NCI-H2196 treated with DMSO at 0.1 percent for 48 hours (cell line): ENCODE data around the gene NLGN4Y.

Experiments
- DNase-seq: peaks from one replicate; lab custom pipeline; 2025; ENCODE audit not compliant: unreplicated experiment; lab: John Stamatoyannopoulos, UW

The NLGN4Y gene

DNA sequence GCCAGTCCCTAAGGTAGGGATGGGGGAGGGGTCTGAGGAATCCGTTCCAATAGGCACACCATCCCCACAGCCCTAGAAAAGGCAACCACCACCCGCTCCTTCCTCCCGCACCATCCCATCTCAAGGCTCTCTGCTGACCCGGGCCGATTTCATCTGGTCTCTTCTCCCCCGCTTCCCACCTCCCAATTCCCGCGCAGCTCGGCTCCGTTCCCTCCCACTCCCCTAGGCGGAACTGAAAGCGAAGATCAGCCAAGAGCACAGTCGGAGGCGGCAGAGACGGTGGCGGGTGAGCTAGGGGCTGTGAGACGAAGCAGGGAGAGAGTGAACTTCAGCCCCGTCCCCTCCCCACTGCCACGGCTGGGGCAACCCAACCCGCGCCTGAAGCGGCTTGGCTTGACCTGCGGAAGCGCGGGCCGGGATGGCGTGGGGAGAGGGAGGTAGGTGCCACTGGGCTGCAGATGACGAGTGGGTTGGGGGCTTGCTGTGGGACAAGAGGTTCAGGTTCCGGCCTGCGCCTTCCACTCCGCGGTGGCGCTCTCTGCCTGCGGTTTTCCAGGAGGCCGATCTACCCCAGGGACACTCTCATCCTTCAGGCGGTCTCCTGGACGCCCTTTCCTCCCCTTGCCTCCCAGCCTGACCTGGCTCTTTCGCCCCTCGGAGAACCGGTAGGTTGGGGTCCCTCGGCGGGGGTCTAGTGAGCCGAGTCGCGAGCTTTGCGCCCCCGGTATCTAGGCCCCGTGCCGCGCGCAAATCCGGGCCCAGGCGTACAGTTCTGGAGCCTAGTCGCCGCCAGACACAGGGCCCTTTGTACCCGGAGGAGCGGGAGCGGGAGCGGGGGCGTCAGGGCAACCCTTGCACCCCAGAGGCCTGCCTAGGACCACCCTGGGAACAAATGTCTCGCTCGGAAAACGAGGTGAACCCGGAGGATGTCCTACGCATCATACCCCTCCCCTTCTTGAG is at the start of gene NLGN4Y:
Gene NLGN4Y (plus strand): TSS at position 258 of the 960 bp plus-strand sequence. CDS start 97,591 bp downstream, outside the sequence.
- DNase-seq = peak; percentile 26

DNA sequence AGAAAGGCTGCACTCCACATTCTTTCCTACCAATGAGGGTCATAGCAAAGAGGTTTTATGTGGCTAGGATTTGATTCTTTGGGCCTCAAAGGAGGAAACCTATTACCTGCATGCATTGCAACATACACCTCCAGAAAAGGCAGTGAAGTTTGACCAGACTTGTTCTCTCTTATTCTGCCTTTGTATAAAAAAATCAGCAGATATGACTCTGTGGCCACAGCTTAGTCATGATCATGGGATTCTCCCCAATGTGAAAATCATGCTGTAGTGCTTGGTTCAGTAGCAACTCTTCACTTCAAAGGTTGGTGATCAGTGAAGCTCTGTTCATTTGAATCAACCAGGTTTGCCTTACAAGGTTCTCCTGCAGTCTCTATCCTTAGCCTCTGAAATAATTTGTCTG is 38.4 kb upstream of the NLGN4Y start:
- no peak for DNase-seq

- DNase-seq = no peak
These were observed 34.1 kb upstream of the NLGN4Y start for GRCh38 chrY:14490226-14490625.

GRCh38 chrY:14498071-14498470 is 26.3 kb upstream of the NLGN4Y start:
- no peak for DNase-seq

DNA sequence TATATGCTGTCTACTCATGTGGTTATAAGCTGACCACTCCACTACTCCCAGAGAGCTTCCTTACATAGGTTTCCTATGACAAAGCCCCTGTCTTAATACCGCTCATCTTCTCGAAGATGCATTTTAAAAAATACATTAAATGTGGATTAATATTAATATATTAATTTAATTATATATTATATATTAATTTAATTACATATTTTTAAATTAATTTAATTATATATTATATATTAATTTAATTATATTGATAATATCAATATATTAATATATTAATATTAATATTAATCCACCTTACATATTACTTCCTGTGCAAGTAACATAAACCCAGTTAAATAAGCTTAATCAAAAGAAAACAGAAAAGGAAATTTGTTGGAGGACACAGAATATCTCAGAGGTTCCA is 19.7 kb upstream of the NLGN4Y start:
- DNase-seq = no peak

- no peak for DNase-seq
These were observed 1.9 kb upstream of the NLGN4Y start for GRCh38 chrY:14522379-14522950.

GRCh38 chrY:14523491-14524271 is 648 bp upstream of the NLGN4Y start:
- DNase-seq = no peak

DNA sequence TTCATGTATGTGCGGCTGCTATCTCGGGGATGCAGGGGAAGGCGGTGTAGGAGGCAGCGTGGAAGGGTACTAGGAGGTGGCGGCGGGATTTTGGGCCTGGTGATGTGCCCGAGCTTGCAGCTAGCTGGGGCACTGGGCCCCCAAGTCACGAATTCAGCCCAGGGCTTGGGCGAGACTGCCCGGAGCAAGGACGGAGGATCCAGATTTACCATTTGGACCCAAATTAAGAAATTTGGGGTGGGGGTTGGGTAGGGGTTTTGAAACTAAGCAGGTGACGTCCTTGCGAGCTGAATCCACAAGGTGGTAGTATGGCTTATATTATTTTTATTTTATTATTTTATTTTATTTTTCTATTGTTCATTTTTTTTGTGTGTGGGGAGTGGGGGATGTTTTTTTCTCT is 986 bp downstream of the NLGN4Y start:
- DNase-seq = peak; percentile 5

- DNase-seq = no peak
These were observed 4.0 kb downstream of the NLGN4Y start for GRCh38 chrY:14528361-14528760.

DNA sequence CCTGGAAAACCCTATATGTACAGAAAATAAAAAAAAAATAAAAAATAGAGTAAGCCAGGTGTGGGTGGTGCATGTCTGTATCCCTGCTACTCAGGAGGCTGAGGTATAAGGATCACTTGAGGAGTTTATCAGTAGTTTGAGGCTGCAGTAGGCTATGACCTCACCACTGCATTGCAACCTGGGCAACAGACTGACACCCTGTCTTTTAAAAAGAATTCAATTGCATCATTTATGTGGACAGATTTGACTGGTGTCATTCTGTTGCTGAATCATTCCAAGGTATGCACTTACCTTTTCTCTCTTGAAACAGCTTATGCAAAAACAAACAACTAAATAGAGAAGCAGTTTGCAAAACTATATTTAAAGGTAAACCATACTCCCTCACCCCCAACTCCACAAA is 12.4 kb downstream of the NLGN4Y start:
- no peak for DNase-seq

- no peak for DNase-seq
These were observed 19.2 kb downstream of the NLGN4Y start for GRCh38 chrY:14543506-14543905.

DNA sequence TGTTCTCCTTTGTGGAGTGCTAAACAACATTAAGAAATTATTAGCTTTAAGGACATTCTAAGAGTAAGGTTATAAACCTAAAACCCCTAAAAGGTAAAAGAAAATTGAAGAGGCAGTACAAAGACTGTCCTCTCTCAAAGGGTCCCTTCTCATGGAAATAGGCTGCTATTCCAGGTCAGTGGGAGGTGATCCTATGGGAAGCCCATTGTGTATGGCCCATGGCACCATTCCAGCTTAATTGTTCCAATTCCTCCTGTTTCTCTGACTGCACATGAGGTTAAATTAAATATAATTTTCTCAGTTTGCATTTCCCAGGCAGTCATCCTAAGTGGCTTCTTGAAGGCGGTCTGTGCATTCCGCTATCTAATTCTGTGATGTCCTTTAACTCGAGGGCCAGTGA is 57.0 kb downstream of the NLGN4Y start:
- DNase-seq = no peak

DNA sequence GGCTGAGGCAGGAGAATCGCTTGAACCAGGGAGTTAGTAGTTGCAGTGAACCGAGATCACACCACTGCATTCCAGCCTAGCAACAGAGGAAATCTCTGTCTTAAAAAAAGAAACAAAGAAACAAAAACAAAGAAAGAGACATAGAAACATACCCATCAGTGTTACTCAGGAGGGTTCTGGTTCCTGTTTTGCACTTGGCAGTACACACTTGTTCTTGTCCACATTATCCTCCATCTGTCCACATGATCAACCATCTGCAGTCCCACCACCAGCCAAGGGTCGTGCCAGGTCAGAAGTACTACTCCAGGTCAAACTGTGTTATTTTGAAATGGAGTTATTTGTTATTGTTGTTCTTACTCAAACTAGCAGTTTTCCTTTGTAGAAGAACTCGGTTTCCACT is 62.4 kb downstream of the NLGN4Y start:
- DNase-seq = no peak

DNA sequence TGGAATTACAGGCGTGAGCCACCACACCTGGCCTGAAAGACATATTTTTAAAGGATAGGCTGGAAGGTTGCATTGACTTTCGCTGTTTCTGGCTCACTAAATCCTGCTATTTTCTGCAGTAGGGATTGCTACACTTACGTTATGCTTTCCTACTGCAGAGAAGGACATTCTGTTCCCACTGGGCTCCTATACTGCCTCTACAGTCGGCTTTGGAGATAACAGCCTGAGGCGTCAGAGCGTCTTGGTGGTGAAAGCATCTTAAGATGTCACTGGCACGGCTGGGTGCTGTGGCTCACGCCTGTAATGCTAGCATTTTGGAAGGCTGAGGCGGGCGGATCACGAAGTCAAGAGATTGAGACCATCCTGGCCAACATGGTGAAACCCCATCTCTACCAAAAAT is 77.0 kb downstream of the NLGN4Y start:
- DNase-seq = no peak

- DNase-seq = no peak
These were observed 93.3 kb downstream of the NLGN4Y start for GRCh38 chrY:14617625-14618024.

GRCh38 chrY:14618513-14618912 is 94.2 kb downstream of the NLGN4Y start:
- DNase-seq = no peak

DNA sequence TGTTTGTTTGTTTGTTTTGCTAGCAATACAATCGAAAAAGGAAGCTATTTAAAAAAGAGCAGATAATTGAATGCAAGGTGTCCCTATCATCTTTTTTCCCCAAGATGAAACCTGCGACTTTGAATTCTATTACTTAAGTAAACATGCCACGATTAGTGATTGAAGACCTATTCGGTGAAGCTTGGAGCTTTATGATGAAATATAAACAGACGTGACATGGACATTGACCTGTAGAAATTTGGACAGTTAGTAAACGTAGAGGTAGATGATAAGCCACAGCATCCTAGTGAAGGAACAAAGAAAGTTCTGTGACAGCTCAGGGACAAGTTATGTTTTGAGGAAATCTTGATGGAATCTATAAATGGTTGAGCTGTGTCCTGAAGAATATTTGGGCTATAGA is 103.9 kb downstream of the NLGN4Y start:
- DNase-seq = no peak

DNA sequence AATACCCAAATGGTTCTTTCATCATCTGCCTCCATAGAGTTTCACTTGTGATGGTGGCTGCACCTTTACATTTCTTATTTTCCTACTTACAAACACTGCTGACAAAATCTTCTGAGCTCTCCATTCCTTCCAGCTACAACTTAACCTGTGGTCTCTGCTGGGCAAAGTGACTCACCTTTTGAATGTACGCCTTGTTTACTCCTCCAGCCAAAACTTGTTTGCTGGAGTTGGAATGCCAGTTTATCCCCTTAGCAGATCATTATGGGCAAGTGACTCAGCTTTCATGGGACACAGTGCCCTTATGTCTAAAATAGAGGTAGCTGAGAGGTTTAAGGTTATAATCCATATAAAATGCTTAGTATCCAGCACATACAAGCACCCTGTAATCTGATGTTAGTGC is 107.3 kb downstream of the NLGN4Y start:
- no peak for DNase-seq

DNA sequence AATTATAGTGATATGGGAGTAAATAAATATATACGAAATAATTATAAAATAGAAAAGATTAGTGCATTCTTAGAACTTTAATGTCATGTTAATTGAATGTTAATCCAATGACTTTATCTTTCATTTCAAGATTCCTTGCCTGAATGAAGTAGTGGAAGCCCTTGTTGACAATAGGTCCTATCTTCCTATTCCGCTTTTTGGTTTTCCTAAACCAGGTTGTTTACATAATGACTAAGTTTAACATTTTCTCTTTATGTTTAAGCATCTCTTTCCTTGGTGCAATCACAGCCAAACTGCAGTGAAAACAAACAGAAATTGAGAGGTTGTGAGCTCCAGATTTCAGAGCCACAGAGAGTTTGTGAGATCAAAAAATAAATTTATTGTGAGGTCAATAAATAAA is 109.4 kb downstream of the NLGN4Y start:
- DNase-seq = no peak

GRCh38 chrY:14634954-14635353 is 110.6 kb downstream of the NLGN4Y start:
- no peak for DNase-seq

DNA sequence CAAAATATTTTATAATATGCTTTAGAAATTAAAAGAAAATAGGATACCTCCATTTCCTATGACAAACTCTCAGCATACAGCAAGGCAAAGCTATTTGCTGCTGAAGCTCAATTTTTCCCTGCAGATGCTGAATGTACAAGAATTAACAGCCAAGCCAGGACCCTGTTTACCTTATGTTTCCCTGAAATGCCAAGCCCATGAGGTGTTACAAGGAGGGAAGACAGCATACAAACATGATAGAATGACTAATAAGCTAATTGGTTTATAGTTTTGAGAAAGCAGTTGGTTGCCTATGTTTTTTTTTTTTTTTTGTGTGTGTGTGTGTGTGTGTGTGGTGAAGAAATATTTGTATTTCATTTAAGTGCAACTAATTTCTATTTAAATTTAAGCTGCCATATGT is 113.2 kb downstream of the NLGN4Y start:
- DNase-seq = no peak

GRCh38 chrY:14641853-14642252 is 117.5 kb downstream of the NLGN4Y start:
- no peak for DNase-seq
